Activated CD4-positive, alpha-beta T cell treated with anti-CD3 and anti-CD28 coated beads, Interleukin-2, amount 50 U/mL, for 4 hours (primary cell): ENCODE results near the gene PHKB.
"Not testable (repeated sequence)": the region's sequence is repeated elsewhere in the genome, so short reads cannot be mapped to it uniquely, and the experiment has no call there.

Experiments
- DNase-seq, 2 experiments: peaks; one replicate each; pipeline ENCODE4 v3.0.0-alpha.2; 2020

Gene PHKB

DNA sequence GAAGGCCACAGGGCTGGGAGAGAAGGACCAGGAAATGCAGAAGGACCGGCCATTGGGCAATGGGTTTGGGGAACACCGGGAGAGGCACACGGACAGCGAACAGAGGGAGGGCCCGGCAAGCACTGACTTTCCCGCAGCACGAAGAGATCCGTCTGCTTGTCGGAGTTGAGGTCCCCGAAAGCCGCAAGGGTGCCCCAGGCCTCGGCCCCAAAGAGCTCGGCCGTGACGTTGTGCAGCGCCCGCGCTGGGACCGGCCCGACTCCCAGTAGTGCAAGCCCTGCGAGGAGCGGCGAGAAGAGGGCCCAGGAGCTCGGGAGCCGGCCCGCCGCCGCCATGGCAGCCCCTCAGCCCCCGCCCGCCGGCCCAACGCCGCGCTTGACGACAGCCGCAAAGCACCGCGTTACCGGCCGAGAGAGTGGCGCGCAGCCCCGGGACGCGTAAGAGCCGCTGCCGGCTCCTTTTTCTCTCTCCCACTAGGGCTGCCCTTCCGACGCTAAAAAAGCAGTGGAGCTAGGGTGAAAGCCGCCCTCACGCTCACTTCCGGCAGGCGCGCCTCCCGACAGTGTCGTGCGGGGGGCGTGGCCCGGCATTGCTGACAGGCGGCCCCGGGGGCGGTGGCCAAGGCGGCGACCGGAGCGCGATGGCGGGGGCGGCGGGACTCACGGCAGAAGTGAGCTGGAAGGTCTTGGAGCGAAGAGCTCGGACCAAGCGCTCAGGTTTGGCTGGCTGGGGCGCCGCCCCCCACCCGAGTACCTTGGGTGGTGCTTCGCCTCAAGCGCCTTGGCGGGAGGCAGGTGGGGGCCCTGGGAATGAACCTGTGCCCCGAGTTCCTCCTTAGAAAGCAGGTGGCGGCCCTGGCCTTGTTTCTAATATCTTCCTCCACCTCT, at the start of gene PHKB, which contains the start of gene ITFG1:
Gene PHKB (plus strand): TSS at position 621 of the 887 bp plus-strand sequence. CDS start 20 bp downstream, at position 641.
Gene ITFG1 (minus strand): TSS at position 353 of the 887 bp plus-strand sequence. CDS start 18 bp downstream, at position 335.
- DNase-seq = peak; percentile 91 to 93

DNA sequence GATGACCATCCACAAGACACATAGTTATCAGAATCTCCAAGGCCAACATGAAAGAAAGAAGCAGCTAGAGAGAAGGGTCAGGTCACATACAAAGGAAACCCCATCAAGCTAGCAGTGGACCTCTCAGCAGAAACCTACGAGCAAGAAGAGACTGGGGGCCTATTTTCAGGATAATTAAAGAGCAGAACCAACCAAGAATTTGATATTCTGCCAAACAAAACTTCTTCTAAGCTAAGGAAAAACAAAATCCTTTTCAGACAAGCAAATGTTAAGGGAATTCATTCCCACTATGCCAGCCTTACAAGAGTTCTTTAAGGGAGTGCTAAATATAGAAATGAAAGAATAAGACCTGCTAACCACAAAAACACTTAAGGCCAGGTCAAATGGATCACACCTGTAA, 48.1 kb upstream of the PHKB start:
- DNase-seq = no peak

DNA sequence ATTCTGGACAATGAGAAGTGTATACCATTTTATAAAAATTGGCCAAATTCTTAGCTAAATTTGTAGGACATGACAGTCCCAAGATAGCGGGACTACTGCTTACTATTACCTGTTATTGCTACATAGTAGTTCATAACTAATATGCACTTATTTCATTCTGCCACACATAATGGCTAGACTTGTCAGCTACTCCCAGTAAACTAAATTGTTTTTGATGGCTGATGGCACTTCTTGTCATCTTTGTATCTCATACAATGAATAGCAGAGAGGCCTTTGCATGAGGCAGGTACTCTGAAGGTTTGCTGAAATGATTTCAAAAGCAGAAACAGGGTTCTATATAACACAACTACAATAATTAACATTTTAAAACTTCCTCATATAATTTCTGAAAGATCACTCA, 44.3 kb upstream of the PHKB start:
- no peak for DNase-seq

DNA sequence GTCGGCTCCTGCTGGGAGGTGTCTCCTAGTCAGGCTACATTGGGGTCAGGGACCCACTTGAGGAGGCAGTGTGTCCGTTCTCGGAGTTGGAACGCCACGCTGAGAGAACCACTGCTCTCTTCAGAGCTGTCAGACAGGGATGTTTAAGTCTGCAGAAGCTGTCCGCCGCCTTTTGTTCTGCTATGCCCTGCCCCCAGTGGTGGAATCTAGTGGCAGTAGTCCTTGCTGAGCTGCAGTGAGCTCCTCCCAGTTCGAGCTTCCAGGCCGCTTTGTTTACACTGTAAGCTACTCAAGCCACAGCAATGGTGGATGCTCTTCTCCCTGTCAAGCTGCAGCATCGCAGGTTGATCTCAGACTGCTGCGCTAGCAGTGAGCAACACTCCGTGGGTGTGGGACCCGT, 36.3 kb upstream of the PHKB start:
- no peak for DNase-seq

DNA sequence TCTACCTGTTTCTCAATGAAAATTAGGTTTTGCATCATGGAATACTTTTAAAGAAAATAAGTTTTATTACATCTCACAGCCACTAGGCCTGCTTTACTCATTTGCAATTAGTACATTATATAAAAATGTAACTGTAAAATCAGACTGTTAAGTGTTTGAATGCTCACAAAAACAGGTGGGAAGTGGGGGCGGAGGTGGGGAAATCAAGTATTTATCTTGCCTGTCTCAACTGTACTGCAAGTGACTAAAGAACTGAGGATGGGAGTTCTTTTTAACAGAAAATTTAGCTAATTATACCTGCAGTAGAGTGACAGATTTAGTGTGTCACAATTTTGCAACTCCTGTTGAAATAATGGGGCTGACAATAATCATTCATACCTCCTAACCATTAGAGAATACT, 34.3 kb upstream of the PHKB start:
- no peak for DNase-seq

DNA sequence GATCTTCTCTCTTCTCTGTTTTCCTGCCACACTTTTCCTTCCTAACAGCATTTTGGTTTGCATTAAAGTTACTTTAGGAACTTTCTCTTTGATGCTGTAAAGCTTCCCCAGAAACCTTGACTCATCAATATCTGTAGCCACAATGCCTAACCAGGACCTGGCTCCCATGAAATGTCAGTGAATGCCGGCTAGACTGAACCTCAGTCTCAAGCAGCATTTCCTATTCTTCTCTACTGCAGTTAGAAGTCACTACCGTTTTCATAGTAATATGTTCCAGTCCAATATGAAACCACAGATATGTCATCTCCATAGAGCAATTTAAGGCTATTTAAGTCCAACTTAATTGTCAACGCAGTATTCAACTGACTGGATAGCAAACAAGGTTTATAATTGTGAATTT, 29.2 kb upstream of the PHKB start:
- DNase-seq = no peak

DNA sequence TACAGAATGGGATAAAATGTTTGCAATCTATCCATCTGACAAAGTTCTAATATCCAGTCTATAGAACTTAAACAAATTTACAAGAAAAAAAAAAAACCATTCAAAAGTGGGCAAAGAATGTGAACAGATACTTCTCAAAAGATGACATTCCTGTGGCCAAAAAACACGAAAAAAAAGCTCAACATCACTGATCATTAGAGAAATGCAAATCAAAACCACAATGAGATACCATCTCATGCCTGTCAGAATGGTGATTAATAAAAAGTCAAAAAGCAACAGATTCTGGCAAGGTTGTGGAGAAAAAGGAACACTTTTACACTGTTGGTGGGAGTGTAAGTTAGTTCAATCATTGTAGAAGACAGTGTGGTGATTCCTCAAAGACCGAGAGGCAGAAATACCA, 26.9 kb upstream of the PHKB start:
- not testable (repeated sequence) for DNase-seq

DNA sequence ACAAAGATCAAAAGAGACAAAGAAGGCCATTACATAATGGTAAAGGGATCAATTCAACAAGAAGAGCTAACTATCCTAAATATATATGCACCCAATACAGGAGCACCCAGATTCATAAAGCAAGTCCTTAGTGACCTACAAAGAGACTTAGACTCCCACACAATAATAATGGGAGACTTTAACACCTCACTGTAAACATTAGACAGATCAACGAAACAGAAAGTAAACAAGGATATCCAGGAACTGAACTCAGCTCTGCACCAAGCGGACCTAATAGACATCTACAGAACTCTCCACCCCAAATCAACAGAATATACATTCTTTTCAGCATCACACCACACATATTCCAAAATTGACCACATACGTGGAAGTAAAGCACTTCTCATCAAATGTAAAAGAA, 21.1 kb upstream of the PHKB start:
- DNase-seq = not testable (repeated sequence)

DNA sequence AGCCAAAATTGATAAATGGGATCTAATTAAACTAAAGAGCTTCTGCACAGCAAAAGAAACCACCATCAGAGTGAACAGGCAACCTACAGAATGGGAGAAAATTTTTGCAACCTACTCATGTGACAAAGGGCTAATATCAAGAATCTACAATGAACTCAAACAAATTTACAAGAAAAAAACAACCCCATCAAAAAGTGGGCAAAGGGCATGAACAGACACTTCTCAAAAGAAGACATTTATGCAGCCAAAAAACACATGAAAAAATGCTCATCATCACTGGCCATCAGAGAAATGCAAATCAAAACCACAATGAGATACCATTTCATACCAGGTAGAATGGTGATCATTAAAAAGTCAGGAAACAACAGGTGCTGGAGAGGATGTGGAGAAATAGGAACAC, 18.2 kb upstream of the PHKB start:
- DNase-seq = not testable (repeated sequence)

DNA sequence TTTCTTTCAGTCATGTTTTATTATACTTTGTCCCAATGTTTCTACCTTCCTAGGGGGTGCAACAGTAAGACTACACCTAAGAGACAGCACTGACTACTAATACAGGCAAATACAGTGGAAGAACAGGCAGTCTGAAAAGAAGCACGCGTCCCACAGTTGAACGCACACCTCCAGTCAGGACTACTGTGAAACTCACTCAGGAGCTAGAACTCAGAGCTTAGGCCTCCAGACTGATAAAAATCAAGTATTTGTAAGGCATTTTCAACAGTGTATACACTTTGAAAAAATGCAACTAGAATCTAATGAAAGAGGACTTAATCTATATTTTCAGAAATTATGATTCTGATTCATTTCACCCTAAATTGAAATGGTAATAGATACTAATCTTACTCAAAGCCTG, 14.7 kb upstream of the PHKB start:
- no peak for DNase-seq

DNA sequence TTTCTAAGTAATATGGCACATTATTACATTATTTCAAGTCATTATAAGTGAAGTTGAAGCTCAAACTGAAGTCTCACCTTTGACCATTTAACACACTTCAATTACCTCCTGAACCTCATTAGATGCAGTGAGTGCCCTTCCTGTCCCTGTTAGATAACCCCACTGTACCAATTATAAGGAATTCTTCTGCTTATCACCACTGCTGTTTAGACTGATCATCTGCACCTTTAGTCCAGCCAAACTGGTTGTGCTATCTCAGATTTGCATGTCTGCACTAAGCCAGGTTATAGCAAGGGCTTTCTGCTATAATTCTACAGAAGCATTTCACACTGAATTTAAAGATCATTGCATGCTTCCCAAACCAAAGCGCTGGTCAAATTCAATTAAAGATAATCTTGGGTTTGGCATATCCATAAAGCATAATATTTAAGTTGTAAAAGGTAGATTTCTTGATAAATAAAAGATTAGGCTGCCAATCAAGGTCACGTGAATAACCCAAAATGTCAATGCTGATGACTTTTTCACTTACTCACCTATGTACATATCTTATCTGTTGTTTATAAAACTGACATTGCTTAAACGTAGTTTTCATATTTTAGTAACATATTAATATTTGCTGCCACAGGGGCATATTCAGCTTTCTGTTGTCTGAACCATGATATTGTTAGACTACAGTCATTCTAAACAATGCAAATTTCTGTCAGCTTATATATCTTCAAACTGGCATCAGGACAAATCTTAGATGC, 12.1 kb upstream of the PHKB start:
- no peak for DNase-seq

DNA sequence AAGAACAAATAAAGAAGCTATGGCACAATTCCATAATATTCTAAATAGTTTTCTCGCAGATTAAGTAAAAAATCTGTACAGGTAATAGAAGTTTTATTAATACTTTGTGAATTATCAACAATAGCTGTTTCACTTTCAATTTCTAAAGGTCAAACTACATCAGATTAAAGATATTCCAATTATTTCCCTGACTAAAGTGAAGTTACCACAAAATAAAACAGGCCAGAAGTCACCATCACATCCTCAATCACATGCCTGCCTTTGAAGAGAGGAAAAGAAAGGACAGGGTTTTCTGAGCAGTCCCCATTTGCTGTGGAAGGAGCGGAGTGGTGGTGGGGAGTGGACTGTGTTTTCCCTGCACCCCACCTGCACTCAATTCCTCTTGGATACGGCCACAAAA, 11.3 kb upstream of the PHKB start:
- DNase-seq = no peak

DNA sequence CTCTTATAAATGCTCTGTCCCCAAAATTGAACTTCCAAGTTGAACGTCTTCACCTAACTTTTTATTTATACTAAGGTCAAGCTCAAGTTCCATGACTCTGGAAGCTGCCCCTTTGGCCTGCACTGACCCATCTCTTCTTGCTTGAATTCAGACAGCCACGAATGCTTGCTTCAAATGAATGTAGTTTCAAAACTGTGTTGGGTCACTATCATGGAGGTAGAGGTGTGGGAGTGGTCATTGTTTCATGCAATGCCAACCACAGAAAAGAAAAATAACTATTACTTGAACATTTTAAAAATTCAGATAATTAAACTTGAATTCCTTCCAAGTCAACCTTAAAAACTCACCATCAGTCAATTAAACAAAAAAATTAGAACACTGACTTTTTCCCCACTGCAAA, 2.8 kb upstream of the PHKB start:
- no peak for DNase-seq

DNA sequence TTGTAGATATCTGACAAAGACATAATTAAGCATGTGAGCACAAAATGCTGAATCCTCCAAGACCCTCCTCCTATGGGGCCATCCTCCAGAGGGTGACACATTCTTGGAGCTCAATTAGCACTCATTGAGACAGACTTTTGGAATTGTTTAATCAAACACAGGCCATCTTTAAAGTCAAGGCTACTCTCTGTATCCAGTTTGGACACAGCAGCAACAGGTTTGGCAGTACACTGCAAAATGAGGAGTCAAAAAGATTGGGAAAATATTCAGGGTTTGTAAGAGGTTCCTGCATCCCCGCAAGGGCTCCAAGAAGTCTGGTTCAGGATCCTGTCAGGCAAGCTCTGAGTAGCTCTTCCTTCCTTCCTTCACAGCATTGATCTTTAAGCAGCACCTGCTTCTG, 1.5 kb upstream of the PHKB start:
- DNase-seq = no peak

DNA sequence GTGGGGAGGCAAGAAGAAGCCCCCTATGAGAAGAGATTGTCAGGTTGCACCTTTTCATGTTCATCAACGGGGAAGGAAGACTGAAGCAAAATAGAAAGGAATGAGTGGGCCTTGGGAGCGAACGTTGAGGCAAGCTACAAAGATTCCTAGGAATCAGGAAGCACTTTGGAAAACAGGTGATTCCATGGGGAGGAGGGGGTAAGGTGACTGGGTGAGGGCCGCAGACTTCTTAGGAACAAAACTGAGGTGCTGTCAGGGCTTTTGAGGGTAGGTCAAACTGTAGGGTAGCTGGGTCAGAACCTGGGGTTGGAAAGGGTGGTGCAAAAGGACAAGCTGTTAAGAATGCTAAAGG, 796 bp upstream of the PHKB start:
- no peak for DNase-seq

DNA sequence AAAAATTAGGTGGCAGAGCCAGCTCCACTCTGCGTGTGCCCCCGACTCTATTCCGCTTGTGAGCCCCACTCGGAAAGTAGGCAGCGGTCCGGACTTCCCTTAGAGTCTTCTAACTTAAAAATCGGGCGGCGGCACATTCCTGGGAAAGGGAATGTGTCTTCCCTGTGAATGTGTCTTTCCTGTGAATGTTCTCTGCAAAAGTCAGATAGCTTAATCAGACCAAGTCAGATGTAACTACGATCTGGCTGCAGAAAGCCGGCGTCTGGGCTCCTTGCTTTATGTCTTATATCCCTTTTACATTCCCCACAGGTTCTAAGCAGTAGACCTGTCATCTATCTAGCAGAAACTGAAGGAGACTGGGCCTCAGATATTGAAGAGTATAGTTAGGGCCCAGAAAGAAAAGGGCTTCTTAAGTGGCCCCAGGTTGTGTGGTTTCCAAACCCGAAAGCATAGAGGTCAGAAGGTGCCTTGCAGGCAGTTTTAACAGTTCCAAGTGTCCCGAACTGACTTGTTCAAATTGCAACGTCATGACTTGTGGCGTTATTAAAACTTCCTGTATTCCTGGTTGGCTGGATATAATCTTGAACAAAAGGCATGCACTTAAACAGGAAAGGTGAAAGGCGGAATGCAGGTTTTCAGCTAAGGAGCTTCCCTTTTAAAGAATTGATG, 601 bp downstream of the PHKB start:
- DNase-seq = no peak

DNA sequence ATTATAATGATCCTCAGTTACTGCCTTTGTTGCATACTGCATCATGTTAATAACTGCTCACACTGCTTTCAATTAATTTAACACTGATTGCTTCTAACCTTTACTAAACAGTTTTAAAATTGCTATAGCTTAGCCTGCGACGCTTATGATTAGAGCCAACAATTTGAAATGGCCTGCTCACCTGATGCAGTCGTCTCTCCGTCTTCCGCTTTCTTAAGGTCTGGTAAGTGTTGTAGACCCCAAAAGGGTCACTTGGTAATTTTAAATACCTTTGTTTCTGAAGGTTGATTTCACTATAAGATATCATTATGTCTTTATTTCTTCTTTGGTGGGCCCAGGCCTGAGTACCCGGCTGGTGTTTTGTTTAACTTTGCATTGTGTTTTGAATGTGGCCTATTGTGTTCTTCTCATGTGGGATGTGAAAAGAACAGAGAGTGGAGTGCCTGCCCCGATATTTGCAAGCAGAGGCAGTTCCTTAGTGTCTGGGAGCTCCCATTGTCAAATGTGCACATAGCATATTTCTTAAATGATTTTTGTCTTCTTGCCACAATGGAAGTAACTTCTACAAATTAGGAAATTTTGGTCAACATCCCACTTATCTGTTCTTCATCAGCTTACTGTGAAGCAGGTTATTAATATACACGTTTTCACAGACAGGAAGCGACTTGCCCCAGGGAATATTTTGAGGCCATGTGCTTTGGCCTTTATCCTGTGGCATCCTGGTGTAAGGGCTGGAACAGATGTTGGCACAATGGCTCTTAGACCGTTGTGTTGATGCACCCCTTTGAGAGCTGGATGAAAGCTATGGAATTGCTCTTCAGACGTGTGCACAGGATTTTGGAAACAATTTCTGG, 2.9 kb downstream of the PHKB start:
- DNase-seq = no peak

DNA sequence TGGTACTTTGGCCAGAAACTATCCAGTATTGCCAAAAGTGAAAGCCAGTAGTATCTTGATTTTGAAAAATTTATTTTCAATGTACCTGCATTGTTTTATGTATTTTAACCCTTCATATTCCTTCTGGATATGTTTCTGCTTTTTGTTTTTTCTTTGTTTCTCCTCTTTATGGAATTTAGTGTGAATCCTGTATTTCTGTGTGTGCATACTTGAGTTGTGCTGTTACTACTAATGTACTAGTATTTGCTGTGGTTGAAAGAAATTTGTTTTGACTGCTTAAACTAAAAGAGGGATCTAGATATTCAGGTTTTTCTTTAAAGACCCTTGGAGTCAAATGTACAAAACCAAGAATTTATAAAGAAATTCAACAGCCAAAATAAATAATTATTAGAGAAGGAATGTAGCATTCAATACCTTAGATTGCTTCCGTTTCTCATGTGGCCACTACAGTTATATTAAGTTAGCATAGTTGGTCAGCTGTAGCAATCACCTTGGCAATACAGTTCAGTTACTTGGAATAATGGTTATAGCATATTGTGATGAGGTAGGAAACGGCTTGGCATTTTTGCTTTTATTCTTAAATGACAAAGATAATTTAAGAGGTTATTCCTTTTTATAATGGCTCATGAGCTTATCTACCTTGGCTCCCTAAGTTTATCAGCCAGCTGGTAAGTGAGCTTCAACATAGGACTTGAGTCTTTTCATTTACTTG, 4.9 kb downstream of the PHKB start:
- DNase-seq = no peak

DNA sequence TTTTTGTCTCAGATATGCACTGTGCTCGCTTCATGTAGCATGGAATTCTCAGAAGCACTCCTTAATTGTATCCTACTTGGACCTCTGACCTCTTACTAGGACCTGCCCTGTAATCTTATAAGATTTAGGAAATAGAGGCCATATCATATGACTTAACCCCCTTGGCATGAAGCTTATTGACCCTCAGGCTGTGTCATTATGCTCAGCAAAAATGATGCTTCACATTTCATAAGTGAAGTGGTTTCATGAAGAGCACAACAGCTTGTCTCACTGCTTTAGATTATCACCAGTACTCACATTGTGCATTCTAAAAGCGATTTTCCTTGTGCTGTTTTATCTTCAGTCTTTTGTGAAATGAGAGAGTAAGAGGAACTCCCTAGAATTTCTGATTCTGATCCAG, 6.4 kb downstream of the PHKB start:
- DNase-seq = no peak

DNA sequence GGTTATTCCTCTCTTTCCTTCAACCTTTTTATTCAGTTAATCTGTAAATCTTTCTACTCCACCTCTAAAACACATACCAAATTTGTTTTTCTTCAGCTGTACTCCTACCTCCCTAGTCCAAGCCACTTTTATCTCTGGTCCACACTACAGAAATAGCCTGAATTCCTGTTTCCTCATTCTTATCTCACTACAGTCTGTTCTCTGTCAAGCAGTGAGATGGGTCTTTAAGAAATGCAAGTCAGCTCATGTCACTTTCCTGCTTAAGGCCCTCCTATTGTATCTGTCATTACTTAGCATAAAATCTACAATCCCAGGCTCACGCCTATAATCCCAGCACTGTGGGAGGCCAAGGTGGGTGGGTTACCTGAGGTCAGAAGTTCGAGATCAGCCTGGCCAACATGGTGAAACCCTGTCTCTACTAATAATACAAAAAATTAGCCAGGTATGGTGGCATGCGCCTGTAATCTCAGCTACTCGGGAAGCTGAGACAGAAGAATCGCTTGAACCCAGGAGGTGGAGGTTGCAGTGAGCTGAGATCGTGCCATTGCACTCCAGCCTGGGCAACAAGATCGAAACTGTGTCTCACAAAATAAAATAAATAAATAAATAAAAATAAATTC, 7.0 kb downstream of the PHKB start:
- not testable (repeated sequence) for DNase-seq

DNA sequence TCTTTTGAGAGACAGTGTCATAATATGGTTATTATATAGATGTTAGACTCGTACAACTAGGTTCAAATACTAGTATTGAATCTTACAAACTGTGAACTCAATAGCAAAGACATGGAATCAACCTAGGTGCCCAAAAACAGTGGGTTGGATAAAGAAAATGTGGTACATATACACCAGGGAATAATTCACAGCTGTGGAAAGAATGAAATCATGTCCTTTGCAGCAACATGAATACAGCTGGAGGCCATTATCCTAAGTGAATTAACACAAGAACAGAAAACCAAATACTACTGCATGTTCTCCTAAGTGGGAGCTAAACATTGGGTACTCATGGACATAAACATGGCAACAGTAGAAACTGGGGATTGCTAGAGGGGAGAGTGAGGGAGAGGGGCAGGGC, 8.1 kb downstream of the PHKB start:
- no peak for DNase-seq

DNA sequence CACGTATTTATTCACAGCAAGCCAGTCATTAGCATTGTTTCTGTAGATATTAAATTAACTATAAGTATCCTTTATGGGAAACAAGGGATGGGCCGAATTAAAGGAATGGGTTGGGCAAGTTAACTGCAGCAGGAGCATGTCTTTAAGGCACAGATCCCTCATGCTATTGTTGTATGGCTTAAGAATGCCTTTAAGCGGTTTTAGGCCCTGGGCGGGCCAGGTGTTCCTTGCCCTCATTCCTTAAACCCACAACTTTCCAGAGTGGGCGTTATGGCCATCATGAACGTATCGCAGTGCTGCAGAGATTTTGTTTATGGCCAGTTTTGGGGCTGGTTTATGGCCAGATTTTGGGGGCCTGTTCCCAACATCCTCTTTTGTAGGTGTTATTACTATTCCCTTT, 9.1 kb downstream of the PHKB start:
- DNase-seq = no peak
